Trophoblast cell (in vitro differentiated cells and primary cell): Measurements from ENCODE around the gene SAV1.

ENCODE experiments used
- DNase-seq, 2 donors: peaks; one replicate each; pipeline ENCODE4 v3.0.0-alpha.2; 2016
- H2AFZ ChIP-seq: 2 replicates; pipeline ENCODE4 v1.6.1; 2013; ENCODE audit warnings: low read length, moderate library complexity, mild to moderate bottlenecking; ENCODE audit not compliant: insufficient read depth, poor library complexity
- H2AK5ac ChIP-seq: 2 replicates; pipeline ENCODE4 v1.6.1; 2013; ENCODE audit warnings: mild to moderate bottlenecking, low read length
- H2BK120ac ChIP-seq: 2 replicates; pipeline ENCODE4 v1.6.1; 2013; ENCODE audit warnings: low read length, mild to moderate bottlenecking, moderate library complexity; ENCODE audit not compliant: insufficient read depth, poor library complexity
- H2BK12ac ChIP-seq: 2 replicates; pipeline ENCODE4 v1.6.1; 2013; ENCODE audit warnings: mild to moderate bottlenecking, low read length, moderate library complexity
- H2BK5ac ChIP-seq: 2 replicates; pipeline ENCODE4 v1.6.1; 2013; ENCODE audit warnings: low read length, low read depth, moderate library complexity, mild to moderate bottlenecking; ENCODE audit not compliant: poor library complexity
- H3K14ac ChIP-seq: 2 replicates; pipeline ENCODE4 v1.6.1; 2013; ENCODE audit warnings: mild to moderate bottlenecking, low read length
- H3K18ac ChIP-seq: 2 replicates; pipeline ENCODE4 v1.6.1; 2013; ENCODE audit warnings: mild to moderate bottlenecking, low read length
- H3K23ac ChIP-seq: 2 replicates; pipeline ENCODE4 v1.6.1; 2013; ENCODE audit warnings: low read length
- H3K27ac ChIP-seq: 2 replicates; pipeline ENCODE4 v1.5.1; 2013; ENCODE audit warnings: low read depth, mild to moderate bottlenecking, inconsistent platforms, low read length, moderate library complexity
- H3K27me3 ChIP-seq: 2 replicates; pipeline ENCODE4 v1.6.1; 2013; ENCODE audit warnings: inconsistent platforms, mild to moderate bottlenecking, low read length, moderate library complexity; ENCODE audit not compliant: insufficient read depth
- H3K36me3 ChIP-seq, 2 experiments: 1 replicate in 1 of 2; 2 replicates in 1 of 2; pipeline ENCODE4 v1.6.1; 2013; ENCODE audit warnings: low read length in 2 of 2, mild to moderate bottlenecking in 2 of 2, moderate library complexity in 1 of 2; ENCODE audit not compliant: insufficient read depth in 2 of 2, control insufficient read depth in 1 of 2
- H3K4ac ChIP-seq: 2 replicates; pipeline ENCODE4 v1.6.1; 2013; ENCODE audit warnings: low read depth, mild to moderate bottlenecking, low read length, moderate library complexity
- H3K4me1 ChIP-seq, 2 experiments: 1 replicate in 1 of 2; 2 replicates in 1 of 2; pipeline ENCODE4 v1.6.1; 2013; ENCODE audit warnings: low read length in 2 of 2, mild to moderate bottlenecking in 2 of 2, moderate library complexity in 1 of 2; ENCODE audit not compliant: insufficient read depth in 2 of 2, control insufficient read depth in 1 of 2
- H3K4me2 ChIP-seq: 2 replicates; pipeline ENCODE4 v1.6.1; 2013; ENCODE audit warnings: inconsistent platforms, mild to moderate bottlenecking, low read length, moderate library complexity
- H3K4me3 ChIP-seq: 2 replicates; pipeline ENCODE4 v1.5.1; 2013; ENCODE audit warnings: mild to moderate bottlenecking, low read depth, low read length, inconsistent platforms
- H3K79me1 ChIP-seq: one replicate; pipeline ENCODE4 v1.6.1; 2013; ENCODE audit warnings: low read length
- H3K79me2 ChIP-seq: 2 replicates; pipeline ENCODE4 v1.6.1; 2013; ENCODE audit warnings: low read length, mild to moderate bottlenecking; ENCODE audit not compliant: control insufficient read depth, insufficient read depth, poor library complexity
- H3K9ac ChIP-seq: 2 replicates; pipeline ENCODE4 v1.6.1; 2013; ENCODE audit warnings: mild to moderate bottlenecking, low read length
- H3K9me3 ChIP-seq: 2 replicates; pipeline ENCODE4 v1.6.1; 2013; ENCODE audit warnings: low read depth, mild to moderate bottlenecking, control low read depth, inconsistent platforms, low read length; ENCODE audit not compliant: insufficient read depth
- H4K12ac ChIP-seq: 2 replicates; pipeline ENCODE4 v1.6.1; 2013; ENCODE audit warnings: low read depth, mild to moderate bottlenecking, low read length, moderate library complexity
- H4K8ac ChIP-seq: 2 replicates; pipeline ENCODE4 v1.6.1; 2013; ENCODE audit warnings: low read depth, mild to moderate bottlenecking, low read length, moderate library complexity
- H4K91ac ChIP-seq: one replicate; pipeline ENCODE4 v1.6.1; 2013; ENCODE audit warnings: low read depth, mild to moderate bottlenecking, low read length, moderate library complexity
- WGBS: extraction: QIAGEN DNeasy Blood & Tissue Kit; methylation state at CpG from one replicate; pipeline ENCODE4 v1.1.7; 2013; ENCODE audit warnings: missing lambda C conversion rate; ENCODE audit not compliant: insufficient read length, insufficient coverage; ENCODE audit errors: extremely low coverage; 5-methylcytosine and 5-hydroxymethylcytosine counted together

SAV1 gene

GRCh38 chr14:50688875-50689274 is 20.8 kb upstream of the SAV1 start:
- no peak overlapping the region for H2BK5ac ChIP-seq
- no peak overlapping the region for H2AK5ac ChIP-seq
- H3K9me3 ChIP-seq = no peaks in the 10 kb centered on the region
- no peak overlapping the region for H4K91ac ChIP-seq
- no peak overlapping the region for H2BK120ac ChIP-seq
- no CpG with 5 or more reads among the region's 1 CpG for WGBS
- no peak overlapping the region for H3K9ac ChIP-seq
- H4K12ac ChIP-seq = no peak overlapping the region
- H3K23ac ChIP-seq = no peak overlapping the region
- H3K27ac ChIP-seq = no peak overlapping the region
- no peak overlapping the region for H3K4me2 ChIP-seq
- H3K79me1 ChIP-seq = no peaks in the 10 kb centered on the region
- DNase-seq = peak in 1 of 2 donors; percentile 24
- no peak overlapping the region for H3K4me3 ChIP-seq
- no peaks in the 10 kb centered on the region for H3K4me1 ChIP-seq
- no peaks in the 10 kb centered on the region for H3K36me3 ChIP-seq
- H2BK12ac ChIP-seq = no peak overlapping the region
- no peak overlapping the region for H3K18ac ChIP-seq
- no peak overlapping the region for H2AFZ ChIP-seq
- no peak overlapping the region for H4K8ac ChIP-seq
- no peaks in the 10 kb centered on the region for H3K27me3 ChIP-seq
- H3K4ac ChIP-seq = no peak overlapping the region
- no peak overlapping the region for H3K14ac ChIP-seq
- H3K79me2 ChIP-seq = no peaks in the 10 kb centered on the region

DNA sequence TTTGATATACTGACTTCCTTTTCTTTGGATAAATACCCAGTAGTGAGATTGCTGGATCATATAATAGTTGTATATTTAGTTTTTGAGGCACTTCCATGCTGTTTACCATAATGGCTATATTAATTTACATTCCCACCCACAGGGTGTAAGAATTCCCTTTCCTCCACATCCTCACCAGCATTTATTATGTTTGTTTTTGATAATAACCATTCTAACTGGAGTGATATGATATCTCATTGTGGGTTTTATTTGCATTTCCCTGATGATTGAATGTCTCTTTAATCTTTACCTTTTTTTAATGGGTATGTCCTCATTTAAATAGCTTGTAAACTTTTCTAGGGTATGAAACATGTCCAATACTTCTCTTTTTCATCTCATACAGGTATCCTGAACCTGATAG is 11.6 kb upstream of the SAV1 start:
- Histone ChIP-seq H3K9me3 (no peaks in the 10 kb centered on the region), H3K9ac (no peak overlapping the region), H3K18ac (no peak overlapping the region), H2BK5ac (no peak overlapping the region), H3K27me3 (no peaks in the 10 kb centered on the region), H3K27ac (no peak overlapping the region), H4K12ac (no peak overlapping the region), H3K4me3 (no peak overlapping the region), H2AFZ (no peak overlapping the region), H3K4me2 (no peak overlapping the region), H3K79me2 (no peaks in the 10 kb centered on the region), H3K36me3 (no peaks in the 10 kb centered on the region), H3K4ac (no peak overlapping the region), H3K23ac (no peak overlapping the region), H4K8ac (no peak overlapping the region), H3K79me1 (no peaks in the 10 kb centered on the region), H4K91ac (no peak overlapping the region), H2AK5ac (no peak overlapping the region), H2BK120ac (no peak overlapping the region), H3K14ac (no peak overlapping the region), H3K4me1 (peaks cover 3 to 8% of the 10 kb centered on the region in 2 experiments), H2BK12ac (no peak overlapping the region)
- DNase-seq = no peak

DNA sequence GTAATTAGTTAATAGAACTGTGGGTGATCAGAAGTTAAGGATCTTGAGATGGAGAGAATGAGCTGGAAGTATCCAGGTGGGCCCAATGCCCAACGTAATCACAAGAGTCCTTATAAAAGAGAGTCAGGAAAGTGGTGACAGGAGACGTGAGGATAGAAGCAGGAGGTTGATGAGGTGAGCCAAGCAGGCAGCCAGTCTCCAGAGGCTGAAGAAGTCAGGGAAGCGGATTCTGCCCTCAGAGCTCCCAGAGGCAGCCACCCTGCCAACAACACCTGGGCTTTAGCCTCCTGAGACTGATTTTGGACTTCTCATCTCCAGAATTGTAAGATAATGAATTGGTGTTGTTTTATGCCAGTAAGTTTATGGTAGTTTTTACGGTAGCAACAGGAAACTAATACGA is 10.1 kb upstream of the SAV1 start:
- no peak overlapping the region for H2BK5ac ChIP-seq
- H3K4me3 ChIP-seq = no peak overlapping the region
- H3K27me3 ChIP-seq = no peaks in the 10 kb centered on the region
- no peak for DNase-seq
- H3K27ac ChIP-seq = no peak overlapping the region
- no peak overlapping the region for H3K9ac ChIP-seq
- H2AK5ac ChIP-seq = no peak overlapping the region
- no peak overlapping the region for H4K8ac ChIP-seq
- no peak overlapping the region for H3K14ac ChIP-seq
- H3K18ac ChIP-seq = no peak overlapping the region
- H3K4ac ChIP-seq = no peak overlapping the region
- H4K91ac ChIP-seq = no peak overlapping the region
- no peaks in the 10 kb centered on the region for H3K36me3 ChIP-seq
- no peaks in the 10 kb centered on the region for H3K79me2 ChIP-seq
- no peak overlapping the region for H2BK12ac ChIP-seq
- no peaks in the 10 kb centered on the region for H3K9me3 ChIP-seq
- H3K23ac ChIP-seq = no peak overlapping the region
- WGBS = no CpG with 5 or more reads among the region's 5 CpGs
- H2AFZ ChIP-seq = no peak overlapping the region
- H2BK120ac ChIP-seq = no peak overlapping the region
- no peak overlapping the region for H3K4me2 ChIP-seq
- peaks cover 3 to 8% of the 10 kb centered on the region in 2 experiments for H3K4me1 ChIP-seq
- no peaks in the 10 kb centered on the region for H3K79me1 ChIP-seq
- H4K12ac ChIP-seq = no peak overlapping the region

DNA sequence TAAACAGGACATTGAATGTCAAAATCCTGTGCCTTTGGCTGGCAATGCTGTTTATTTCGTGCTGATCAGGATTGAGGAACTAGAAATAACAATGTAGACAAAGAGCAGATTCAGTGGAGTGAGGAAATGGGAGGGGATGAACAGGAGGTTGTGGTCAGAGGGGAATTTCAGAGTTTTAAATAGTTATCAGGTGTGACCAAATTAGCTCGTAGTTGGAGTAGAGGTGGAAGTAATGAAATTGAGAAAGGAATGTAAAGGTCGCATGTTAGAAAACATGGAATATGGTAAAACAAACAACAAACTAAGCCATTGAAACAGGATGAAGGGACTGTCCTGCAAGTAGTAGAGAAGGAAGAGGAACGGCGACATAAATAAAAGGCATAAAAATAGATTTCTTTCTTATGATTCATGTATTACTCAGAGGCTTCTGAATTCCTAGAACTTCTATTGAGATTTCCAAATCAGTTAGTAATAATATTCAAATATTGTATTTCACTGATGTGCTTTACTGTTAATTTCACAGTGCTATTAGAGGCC is 9.5 kb upstream of the SAV1 start:
- H3K36me3 ChIP-seq = no peaks in the 10 kb centered on the region
- H3K9me3 ChIP-seq = no peaks in the 10 kb centered on the region
- H2AK5ac ChIP-seq = no peak overlapping the region
- peak in 1 of 2 donors; percentile 41 for DNase-seq
- no peak overlapping the region for H3K9ac ChIP-seq
- WGBS = 100% methylated on average over 2 of the region's 5 CpGs
- no peaks in the 10 kb centered on the region for H3K79me2 ChIP-seq
- no peak overlapping the region for H2BK12ac ChIP-seq
- no peak overlapping the region for H3K18ac ChIP-seq
- H3K14ac ChIP-seq = no peak overlapping the region
- no peak overlapping the region for H4K91ac ChIP-seq
- no peaks in the 10 kb centered on the region for H3K27me3 ChIP-seq
- H3K4me1 ChIP-seq = peaks cover 3 to 8% of the 10 kb centered on the region in 2 experiments
- no peak overlapping the region for H3K27ac ChIP-seq
- no peak overlapping the region for H2BK5ac ChIP-seq
- H3K4ac ChIP-seq = no peak overlapping the region
- H4K12ac ChIP-seq = no peak overlapping the region
- H3K4me3 ChIP-seq = no peak overlapping the region
- H3K23ac ChIP-seq = no peak overlapping the region
- no peak overlapping the region for H2BK120ac ChIP-seq
- no peak overlapping the region for H3K4me2 ChIP-seq
- no peak overlapping the region for H4K8ac ChIP-seq
- no peak overlapping the region for H2AFZ ChIP-seq
- no peaks in the 10 kb centered on the region for H3K79me1 ChIP-seq
